GM12892 (cell line): Measurements from ENCODE around the gene GM2A. TPM values are rescaled to one million over a fixed set of nuclear protein-coding genes. Genes with fewer than 3 reads are reported as not detected.

Source experiments
- DNase-seq: peaks from one replicate; pipeline ENCODE4 v3.0.0; 2011; ENCODE audit not compliant: insufficient read length
- FAIRE-seq: peaks from 2 replicates; lab custom pipeline; 2011; peaks lifted over from hg19 to GRCh38; lab: Jason Lieb, UNC
- POLR2A ChIP-seq: IDR thresholded peaks from 2 replicates; pipeline ENCODE4 v1.6.1; 2011; ENCODE audit warnings: low read depth, low read length, control low read depth
- POLR2AphosphoS5 ChIP-seq: IDR thresholded peaks from 2 replicates; pipeline ENCODE4 v1.6.1; 2011; ENCODE audit warnings: low read depth, low read length, control low read depth
- TAF1 ChIP-seq: IDR thresholded peaks from 2 replicates; pipeline ENCODE4 v1.6.1; 2011; ENCODE audit warnings: low read depth, mild to moderate bottlenecking, control low read depth, low read length, borderline replicate concordance
- polyA plus RNA-seq: library from polyadenylated mRNA; unstranded; fragments of >200 nt; gene quantifications from one replicate; pipeline ENCODE4 v1.2.1, GENCODE V29; 2012; ENCODE audit warnings: missing spikeins, inconsistent platforms; ENCODE audit not compliant: missing spikeins

The GM2A gene
- polyA plus RNA-seq: 71.5 TPM

DNA sequence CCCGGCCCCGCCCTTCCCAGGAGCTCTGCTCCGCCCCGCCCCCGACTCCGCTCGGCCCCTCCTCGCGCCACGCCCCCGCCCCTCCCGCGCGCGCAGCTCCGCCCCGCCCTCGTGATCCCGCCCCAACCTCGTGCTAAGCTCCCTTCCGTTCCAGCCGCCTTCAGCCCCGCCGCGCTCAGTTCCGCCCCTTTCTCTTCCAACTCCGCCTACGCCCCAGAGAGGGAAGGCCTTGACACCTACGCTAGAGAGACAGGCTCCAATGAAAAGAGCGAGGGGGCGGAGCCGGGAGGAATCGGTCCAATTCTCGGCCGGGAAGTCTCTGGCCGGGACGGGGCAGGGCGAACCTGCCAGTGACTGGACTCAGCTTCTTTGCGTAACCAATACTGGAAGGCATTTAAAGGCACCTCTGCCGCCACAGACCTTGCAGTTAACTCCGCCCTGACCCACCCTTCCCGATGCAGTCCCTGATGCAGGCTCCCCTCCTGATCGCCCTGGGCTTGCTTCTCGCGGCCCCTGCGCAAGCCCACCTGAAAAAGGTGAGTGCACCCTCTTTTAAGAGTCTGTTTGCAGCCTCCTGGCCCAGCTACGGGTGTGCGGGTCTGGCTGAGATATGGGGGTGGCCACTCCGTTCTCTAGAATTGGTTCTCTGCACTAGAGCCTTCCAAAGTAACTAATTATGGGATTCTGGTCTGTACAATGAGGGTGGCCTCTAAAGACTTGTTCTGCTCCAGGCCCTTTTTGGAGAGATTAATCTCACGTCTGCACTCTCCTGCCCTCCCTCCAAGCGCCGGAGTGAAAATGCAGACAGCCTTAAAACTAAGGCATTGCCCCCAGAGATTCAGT lies at the start of gene GM2A:
TSS of gene GM2A (plus strand) at position 424 of the 843 bp plus-strand sequence. CDS start at position 456, 32 bp downstream.
- peak; percentile 81 for DNase-seq
- TF ChIP-seq TAF1: peak; percentile 65; the same call in 1 of the 2 replicates
- peak; percentile 97 for TF ChIP-seq POLR2A
- TF ChIP-seq POLR2AphosphoS5: peak; percentile 97
- peak; percentile 99 for FAIRE-seq

GRCh38 chr5:151204051-151204450 lies 48.9 kb upstream of the GM2A start:
- DNase-seq: no peak
- no peak for FAIRE-seq
- TF ChIP-seq POLR2AphosphoS5 (no peak), POLR2A (no peak)

DNA sequence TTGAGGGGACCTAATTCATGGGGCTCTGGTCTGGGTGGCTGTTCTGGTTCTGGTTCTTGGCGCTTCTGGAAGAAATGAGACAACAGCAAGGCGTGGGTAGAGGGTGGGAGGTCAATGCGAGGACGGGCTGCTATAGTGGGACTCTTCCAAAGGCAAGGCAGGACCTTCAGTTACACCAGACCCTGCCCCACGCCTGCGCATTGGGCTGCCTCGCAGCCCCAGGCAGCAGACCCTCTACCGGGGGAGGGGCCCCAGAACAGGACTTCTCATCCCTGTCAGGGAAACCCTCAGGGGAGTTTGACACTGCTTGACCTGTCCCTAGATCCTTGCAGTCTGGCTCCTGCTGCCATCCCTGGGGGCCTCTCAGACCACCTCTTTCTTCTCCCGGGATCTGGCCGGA lies 47.6 kb upstream of the GM2A start:
- no peak for TF ChIP-seq POLR2AphosphoS5
- TF ChIP-seq TAF1: no peak
- no peak for TF ChIP-seq POLR2A
- no peak for FAIRE-seq
- DNase-seq: no peak

DNA sequence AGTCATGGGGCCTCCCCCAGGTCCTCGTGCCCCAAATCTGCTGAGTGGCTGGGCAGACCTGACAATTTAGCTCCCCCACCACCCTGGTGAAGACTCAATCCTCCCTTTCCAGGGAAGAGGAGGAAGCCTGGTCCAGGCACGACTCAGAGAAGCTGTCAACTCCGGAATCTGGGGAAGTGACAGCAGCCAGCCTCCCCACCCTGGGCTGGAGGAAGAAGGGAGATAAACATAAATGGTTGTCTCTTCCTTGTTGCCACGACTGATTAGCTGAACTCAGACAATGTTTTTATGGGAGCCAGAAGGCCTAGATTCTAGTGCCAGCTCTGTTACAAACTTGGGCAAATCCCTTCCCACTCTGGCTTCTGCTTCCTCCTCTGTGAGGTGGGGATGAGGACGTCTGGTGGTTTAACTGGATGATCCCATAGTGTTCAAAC lies 44.5 kb upstream of the GM2A start:
- no peak for DNase-seq
- no peak for FAIRE-seq
- TF ChIP-seq TAF1 (no peak), POLR2AphosphoS5 (no peak), POLR2A (no peak)

- TF ChIP-seq POLR2AphosphoS5 (peak; percentile 57), TAF1 (no peak), POLR2A (peak; percentile 12; the same call in 1 of the 2 replicates)
- DNase-seq (no peak), FAIRE-seq (peak; percentile 89)
Observed at GRCh38 chr5:151212406-151212798, 40.6 kb upstream of the GM2A start.

DNA sequence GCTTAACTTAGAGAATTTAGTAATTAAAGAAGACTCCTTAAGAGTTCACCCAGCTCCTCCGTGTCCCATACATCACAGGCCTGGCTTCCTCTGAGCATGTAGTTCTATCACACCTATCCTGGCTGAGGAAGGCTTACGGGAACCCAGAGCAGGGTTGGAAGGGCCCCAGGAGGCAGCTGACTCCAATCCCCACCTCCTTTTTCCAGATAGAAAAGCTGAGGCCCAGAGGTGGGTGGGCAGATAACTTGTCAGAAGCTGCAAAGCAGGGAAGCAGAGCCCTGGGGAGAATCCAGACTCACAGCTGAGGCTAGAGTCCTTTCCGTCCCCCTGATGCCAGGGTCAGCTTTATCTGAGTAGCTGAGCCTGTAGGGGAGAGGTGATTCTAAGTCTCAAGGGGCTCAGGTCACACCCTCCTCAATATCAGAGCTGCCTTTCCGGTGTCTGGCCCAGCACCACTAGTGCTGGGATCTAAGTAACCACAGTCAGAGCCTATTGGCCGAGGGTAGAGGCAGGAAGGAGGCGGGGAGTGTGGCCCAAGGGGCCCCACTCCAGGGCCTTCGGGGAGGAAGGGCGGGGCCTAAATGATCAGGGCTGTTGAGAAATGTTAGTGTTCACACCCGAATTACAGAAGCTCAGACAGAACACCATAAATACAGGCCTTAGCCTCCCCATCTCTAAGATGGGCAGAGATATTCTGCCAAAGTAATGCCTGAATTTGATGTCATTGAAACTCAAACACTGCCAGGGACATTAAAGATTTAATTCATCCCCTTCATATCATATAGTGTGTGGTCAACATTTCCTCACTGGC lies 39.0 kb upstream of the GM2A start:
- FAIRE-seq (peak; percentile 99), DNase-seq (peak; percentile 87)
- TF ChIP-seq TAF1 (peak; percentile 75; the same call in 1 of the 2 replicates), POLR2AphosphoS5 (peak; percentile 94), POLR2A (peak; percentile 94)

- DNase-seq: peak; percentile 62
Observed at GRCh38 chr5:151214614-151215545, 38.1 kb upstream of the GM2A start.

GRCh38 chr5:151215546-151215880 lies 37.5 kb upstream of the GM2A start:
- TF ChIP-seq POLR2AphosphoS5 (no peak), TAF1 (no peak), POLR2A (no peak)
- DNase-seq (no peak), FAIRE-seq (peak; percentile 21)

More at GRCh38 chr5:151214614-151215545, 38.1 kb upstream of the GM2A start:
- peak; percentile 51; the same call in 1 of the 2 replicates for TF ChIP-seq POLR2AphosphoS5
- peak; percentile 35; the same call in 1 of the 2 replicates for TF ChIP-seq POLR2A
- TF ChIP-seq TAF1: 0 out of 2 replicates have a peak, but pooled peaks have one; percentile 10
- no peak for FAIRE-seq

DNA sequence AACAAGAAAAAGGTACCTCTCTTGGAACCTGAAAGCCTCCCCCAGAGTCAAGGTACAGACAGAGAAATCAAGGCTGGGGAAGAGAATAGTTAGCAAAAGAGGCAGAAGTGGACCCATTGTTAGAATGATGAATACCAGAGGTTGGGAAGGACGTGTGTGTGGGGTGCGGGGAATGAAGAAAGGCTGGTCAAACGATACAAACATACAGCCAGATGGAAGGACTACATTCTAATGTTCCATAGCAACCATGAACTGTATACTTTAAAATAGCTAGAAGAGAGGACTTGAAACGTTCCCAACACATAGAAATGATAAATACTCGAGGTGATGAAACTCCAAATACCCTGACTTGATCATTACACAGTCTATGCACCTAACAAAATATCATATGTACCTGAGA lies 36.2 kb upstream of the GM2A start:
- TF ChIP-seq TAF1 (no peak), POLR2A (no peak), POLR2AphosphoS5 (no peak)
- FAIRE-seq: no peak
- no peak for DNase-seq

DNA sequence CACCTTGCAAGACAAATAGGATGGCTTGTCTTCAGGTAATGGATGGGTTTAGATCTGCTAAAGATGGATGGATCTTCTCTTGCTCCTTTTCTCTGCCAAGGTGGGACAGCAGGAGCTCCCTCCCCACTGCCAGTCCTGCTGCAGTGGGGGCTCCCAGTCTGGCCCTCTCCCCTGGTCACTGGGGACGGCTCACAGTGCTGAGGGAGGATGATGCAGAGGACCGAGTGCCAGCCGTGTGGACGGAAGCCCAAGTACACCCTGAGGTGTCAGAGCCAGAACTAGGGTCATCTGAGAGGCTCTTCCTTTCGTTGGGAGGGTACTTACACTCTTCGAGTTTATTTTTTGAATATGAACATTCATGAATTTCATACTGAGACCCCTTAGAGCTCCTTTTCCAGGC lies 34.8 kb upstream of the GM2A start:
- FAIRE-seq (no peak), DNase-seq (no peak)
- TF ChIP-seq POLR2AphosphoS5 (no peak), POLR2A (0 out of 2 replicates have a peak, but pooled peaks have one; percentile 20)

DNA sequence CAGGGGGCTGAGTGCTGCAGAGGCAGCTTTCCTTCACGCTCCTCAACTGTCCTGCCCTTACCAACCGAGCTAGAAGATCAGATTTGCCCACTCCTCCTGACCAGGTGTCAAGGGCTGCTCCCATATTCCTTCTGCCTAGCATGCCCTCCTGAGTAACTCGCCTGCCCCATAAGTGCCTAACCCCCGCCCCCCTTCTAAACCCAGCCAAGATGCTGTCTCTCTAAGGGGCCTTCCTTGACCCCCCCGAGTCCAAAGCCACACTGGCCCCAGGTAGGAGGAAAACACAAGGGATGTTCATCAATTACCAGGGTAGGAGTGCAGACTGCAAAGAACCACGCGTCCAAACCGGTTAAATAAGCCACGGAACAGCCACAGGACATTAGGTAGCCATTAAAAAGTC lies 33.8 kb upstream of the GM2A start:
- DNase-seq: no peak
- no peak for TF ChIP-seq POLR2A
- no peak for TF ChIP-seq TAF1
- no peak for TF ChIP-seq POLR2AphosphoS5
- FAIRE-seq: no peak
